CD14-positive monocyte (primary cell): Measurements from ENCODE around the gene CDC16. TPM values are rescaled to one million over a fixed set of nuclear protein-coding genes. Genes with fewer than 3 reads are reported as not detected.

ENCODE experiments used
- DNase-seq, 3 donors: peaks; one replicate each; pipeline ENCODE4 v3.0.0-alpha.2; 2011 to 2022
- H2AFZ ChIP-seq: 2 replicates; pipeline ENCODE4 v1.6.0; 2012; ENCODE audit warnings: mild to moderate bottlenecking, low read depth, low read length, inconsistent platforms; ENCODE audit not compliant: insufficient read depth, poor library complexity, severe bottlenecking
- H3K27ac ChIP-seq, 2 donors: 1 replicate in 1 of 2; 2 replicates in 1 of 2; pipeline ENCODE4 v1.5.1; 2012 to 2013; ENCODE audit warnings: low read length in 2 of 2, control low read depth in 1 of 2, inconsistent platforms in 1 of 2, low read depth in 1 of 2, mild to moderate bottlenecking in 1 of 2
- H3K27me3 ChIP-seq, 2 donors: one replicate each; pipeline versions ENCODE4 v1.6.0 to v1.6.1; 2011 to 2013; ENCODE audit warnings: low read length in 2 of 2; ENCODE audit not compliant: control insufficient read depth in 2 of 2, insufficient read depth in 2 of 2
- H3K36me3 ChIP-seq, 2 donors: replicated peaks in 1 of 2; 1 replicate in 1 of 2; 2 replicates in 1 of 2; pipeline versions ENCODE4 v1.5.1 to v1.6.1; 2012 to 2013; ENCODE audit warnings: low read length in 2 of 2, control low read depth in 1 of 2, inconsistent platforms in 1 of 2, mild to moderate bottlenecking in 1 of 2; ENCODE audit not compliant: insufficient read depth in 2 of 2, control insufficient read depth in 1 of 2
- H3K4me1 ChIP-seq, 2 donors: 1 replicate in 1 of 2; 2 replicates in 1 of 2; pipeline versions ENCODE4 v1.5.1 to v1.6.1; 2012 to 2013; ENCODE audit warnings: low read length in 2 of 2, control low read depth in 1 of 2, inconsistent platforms in 1 of 2, mild to moderate bottlenecking in 1 of 2, moderate library complexity in 1 of 2; ENCODE audit not compliant: insufficient read depth in 2 of 2, control insufficient read depth in 1 of 2
- H3K4me2 ChIP-seq: replicated peaks from 2 replicates; pipeline ENCODE3; 2012; ENCODE audit warnings: low read length, moderate library complexity, mild to moderate bottlenecking; ENCODE audit not compliant: poor library complexity, severe bottlenecking; ENCODE audit errors: extremely low read depth
- H3K4me3 ChIP-seq, 3 experiments: fragments of 200-600 bp in 1 of 3; sonication (generic) in 1 of 3; replicated peaks in 1 of 3; 1 replicate in 2 of 3; 2 replicates in 1 of 3; pipeline ENCODE4 v1.5.1; 2011 to 2013; ENCODE audit warnings: low read length in 3 of 3, mild to moderate bottlenecking in 3 of 3, control low read depth in 2 of 3, low read depth in 2 of 3, inconsistent platforms in 1 of 3, moderate library complexity in 1 of 3
- H3K79me2 ChIP-seq: 2 replicates; pipeline ENCODE4 v1.6.0; 2012; ENCODE audit warnings: mild to moderate bottlenecking, control low read depth, inconsistent platforms, low read length, moderate library complexity; ENCODE audit not compliant: insufficient read depth
- H3K9ac ChIP-seq: 2 replicates; pipeline ENCODE4 v1.6.0; 2017; ENCODE audit warnings: low read length, mild to moderate bottlenecking; ENCODE audit not compliant: insufficient read depth, poor library complexity, severe bottlenecking
- H3K9me3 ChIP-seq, 2 donors: replicated peaks in 1 of 2; 1 replicate in 1 of 2; 2 replicates in 1 of 2; pipeline versions ENCODE4 v1.5.1 to v1.6.1; 2012 to 2013; ENCODE audit warnings: low read length in 2 of 2, control low read depth in 1 of 2; ENCODE audit not compliant: control insufficient read depth in 1 of 2, insufficient read depth in 1 of 2
- H4K20me1 ChIP-seq: 2 replicates; pipeline ENCODE4 v1.6.0; 2012; ENCODE audit warnings: mild to moderate bottlenecking, low read length, control low read depth, moderate library complexity; ENCODE audit not compliant: insufficient read depth
- H3K27ac Mint-ChIP-seq, 7 donors: one replicate each; pipeline ENCODE4 v1.8.0; 2020; ENCODE audit warnings: mild to moderate bottlenecking in 7 of 7, mixed read lengths in 7 of 7, moderate library complexity in 6 of 7, inconsistent platforms in 2 of 7
- H3K27me3 Mint-ChIP-seq, 3 donors: one replicate each; pipeline ENCODE4 v1.8.0; 2021 to 2022; ENCODE audit warnings: low read depth in 3 of 3, mild to moderate bottlenecking in 3 of 3, mixed read lengths in 3 of 3, moderate library complexity in 3 of 3, inconsistent platforms in 1 of 3
- H3K36me3 Mint-ChIP-seq, 2 donors: one replicate each; pipeline ENCODE4 v1.8.0; 2020; ENCODE audit warnings: mixed read lengths in 2 of 2, inconsistent platforms in 1 of 2, mild to moderate bottlenecking in 1 of 2
- H3K4me1 Mint-ChIP-seq: one replicate; pipeline ENCODE4 v1.8.0; 2020; ENCODE audit warnings: mild to moderate bottlenecking, mixed read lengths
- H3K4me3 Mint-ChIP-seq, 2 donors: one replicate each; pipeline ENCODE4 v1.8.0; 2020; ENCODE audit warnings: mild to moderate bottlenecking in 2 of 2, mixed read lengths in 2 of 2, moderate library complexity in 1 of 2
- H3K9me3 Mint-ChIP-seq, 7 donors: one replicate each; pipeline ENCODE4 v1.8.0; 2020 to 2022; ENCODE audit warnings: mixed read lengths in 7 of 7, mild to moderate bottlenecking in 6 of 7, moderate library complexity in 6 of 7, inconsistent platforms in 2 of 7
- CTCF ChIP-seq: fragments of 200-600 bp; IDR thresholded peaks from one replicate; pipeline ENCODE4 v1.8.0; 2022; ENCODE audit warnings: antibody characterized with exemption, mild to moderate bottlenecking
- WGBS: methylation state at CpG from one replicate; pipeline ENCODE4 v1.1.5; 2013; ENCODE audit warnings: missing lambda C conversion rate; ENCODE audit not compliant: insufficient coverage; 5-methylcytosine and 5-hydroxymethylcytosine counted together
- intact Hi-C, 2 donors: fragments of 100-400 bp; cut with micrococcal nuclease; formaldehyde crosslinking; loops; one replicate each; pipeline versions ENCODE4 v1.15.0 to v1.15.1; 2023
- polyA plus RNA-seq, 3 donors: library from polyadenylated mRNA; depleted of rRNA in 1 of 3; unstranded in 2 of 3; stranded (reverse) in 1 of 3; fragments of 300-500 nt in 2 of 3; fragments of >200 nt in 1 of 3; fragmentation: Illumina TruSeq in 2 of 3; gene quantifications; 1 replicate in 2 of 3; 2 replicates in 1 of 3; pipeline ENCODE4 v1.2.3, GENCODE V29; 2012 to 2021

CDC16 gene
- polyA plus RNA-seq, 3 donors, result 15.6 to 72.1 (median 21.1) TPM

- Histone ChIP-seq H3K36me3 (peaks cover 47 to 67% of the 10 kb centered on the region in 2 donors), H3K4me3 (no peak overlapping the region), H3K4me1 (no peaks in the 10 kb centered on the region), H3K27me3 (no peaks in the 10 kb centered on the region), H3K9ac (no peak overlapping the region), H3K4me2 (no peak overlapping the region), H2AFZ (no peak overlapping the region), H3K79me2 (no peaks in the 10 kb centered on the region), H3K27ac (no peak overlapping the region), H4K20me1 (no peaks in the 10 kb centered on the region), H3K9me3 (no peaks in the 10 kb centered on the region)
- no peak for TF ChIP-seq CTCF
- H3K4me3 Mint-ChIP-seq, result no peak overlapping the region
- H3K27ac Mint-ChIP-seq, result no peak overlapping the region
- no peak for DNase-seq
- peaks cover 0 to 3% (median 0%) of the 10 kb centered on the region in 3 donors for H3K27me3 Mint-ChIP-seq
- WGBS, result 99% methylated on average over 7 of the region's 13 CpGs
- no peaks in the 10 kb centered on the region for H3K9me3 Mint-ChIP-seq
- H3K4me1 Mint-ChIP-seq, result no peaks in the 10 kb centered on the region
- H3K36me3 Mint-ChIP-seq, result peaks cover 53 to 69% of the 10 kb centered on the region in 2 donors
- intact Hi-C loops, result no loop called here
Observed at GRCh38 chr13:114304346-114305034, 69.8 kb downstream of the CDC16 start.

- Mint-ChIP-seq H3K9me3 (no peaks in the 10 kb centered on the region), H3K27ac (no peak overlapping the region)
- no peak for DNase-seq
Observed at GRCh38 chr13:114309086-114309485, 74.4 kb downstream of the CDC16 start.

More at GRCh38 chr13:114309086-114309485, 74.4 kb downstream of the CDC16 start:
- Mint-ChIP-seq H3K27me3 (no peaks in the 10 kb centered on the region), H3K4me1 (peaks cover 9% of the 10 kb centered on the region), H3K36me3 (peaks cover 21 to 26% of the 10 kb centered on the region in 2 donors), H3K4me3 (no peak overlapping the region)
- Histone ChIP-seq H3K4me1 (peaks cover 5 to 10% of the 10 kb centered on the region in 2 donors), H4K20me1 (no peaks in the 10 kb centered on the region), H3K9ac (no peak overlapping the region), H3K9me3 (no peaks in the 10 kb centered on the region), H3K27me3 (no peaks in the 10 kb centered on the region), H3K4me3 (no peak overlapping the region), H2AFZ (no peak overlapping the region), H3K4me2 (no peak overlapping the region), H3K27ac (no peak overlapping the region), H3K79me2 (no peaks in the 10 kb centered on the region), H3K36me3 (peaks cover 19 to 25% of the 10 kb centered on the region in 2 donors)
- WGBS, result 93% methylated on average over 2 of the region's 2 CpGs
- intact Hi-C loops, result no loop called here
- no peak for TF ChIP-seq CTCF
